HepG2 (cell line): ENCODE measurements around the gene LMAN1L.

Source experiments
- ARID2 ChIP-seq: sonication (generic); formaldehyde crosslinking; IDR thresholded peaks from 2 replicates; pipeline ENCODE4 v1.8.1; 2022; ENCODE audit warnings: mild to moderate bottlenecking, missing genetic modification reagents, borderline replicate concordance
- EP300 ChIP-seq, 3 experiments: sonication (generic) in 1 of 3; formaldehyde crosslinking in 1 of 3; IDR thresholded peaks; 2 replicates each; pipeline versions ENCODE4 v1.5.1 to v1.6.1; 2011 to 2020; ENCODE audit warnings: low read depth in 2 of 3, low read length in 2 of 3, borderline replicate concordance in 1 of 3, improper control_type of control experiment in 1 of 3, mild to moderate bottlenecking in 1 of 3, missing genetic modification reagents in 1 of 3, moderate library complexity in 1 of 3
- HOXD1 ChIP-seq: sonication (generic); formaldehyde crosslinking; IDR thresholded peaks from 2 replicates; pipeline ENCODE4 v1.5.0; 2020; ENCODE audit warnings: missing genetic modification reagents
- JUN ChIP-seq: sonication (generic); formaldehyde crosslinking; IDR thresholded peaks from 2 replicates; pipeline ENCODE4 v1.4.0; 2020; ENCODE audit warnings: mild to moderate bottlenecking, missing genetic modification reagents
- JUNB ChIP-seq: sonication (generic); formaldehyde crosslinking; IDR thresholded peaks from 2 replicates; pipeline ENCODE4 v1.8.0; 2022; ENCODE audit warnings: missing genetic modification reagents, mild to moderate bottlenecking, borderline replicate concordance
- KAT2B ChIP-seq: fragments of 150-350 bp; IDR thresholded peaks from 2 replicates; pipeline ENCODE4 v1.6.1; 2014; ENCODE audit warnings: low read depth, low read length, borderline replicate concordance
- MTF1 ChIP-seq: sonication (generic); formaldehyde crosslinking; IDR thresholded peaks from 2 replicates; pipeline ENCODE4 v1.5.0; 2020; ENCODE audit warnings: missing genetic modification reagents
- ZNF652 ChIP-seq: IDR thresholded peaks from 2 replicates; pipeline ENCODE4 v1.6.1; 2016; ENCODE audit warnings: low read depth, borderline replicate concordance
- ZSCAN20 ChIP-seq: sonication (generic); formaldehyde crosslinking; IDR thresholded peaks from 2 replicates; pipeline ENCODE4 v1.4.0; 2020; ENCODE audit warnings: missing genetic modification reagents, mild to moderate bottlenecking, borderline replicate concordance
- TF ChIP-seq, protein P1 (sequence below): sonication (generic); formaldehyde crosslinking; IDR thresholded peaks from 2 replicates; pipeline ENCODE4 v1.4.0; 2020; ENCODE audit warnings: missing genetic modification reagents, low read depth, mild to moderate bottlenecking, borderline replicate concordance
- TF ChIP-seq, protein P2 (sequence below): sonication (generic); formaldehyde crosslinking; IDR thresholded peaks from 2 replicates; pipeline ENCODE4 v1.8.0; 2022; ENCODE audit warnings: mild to moderate bottlenecking, missing genetic modification reagents, borderline replicate concordance
- TF ChIP-seq, protein P3 (sequence below), 2 experiments: sonication (generic) in 1 of 2; formaldehyde crosslinking in 1 of 2; IDR thresholded peaks; 2 replicates each; pipeline versions ENCODE4 v1.5.1 to v1.6.1; 2011 to 2020; ENCODE audit warnings: borderline replicate concordance in 1 of 2, low read depth in 1 of 2, low read length in 1 of 2, mild to moderate bottlenecking in 1 of 2, missing genetic modification reagents in 1 of 2, moderate library complexity in 1 of 2
- TF ChIP-seq, protein P4 (sequence below): sonication (generic); formaldehyde crosslinking; IDR thresholded peaks from 2 replicates; pipeline ENCODE4 v1.5.1; 2020; ENCODE audit warnings: missing genetic modification reagents, mild to moderate bottlenecking, borderline replicate concordance
- TF ChIP-seq, protein P5 (sequence below): sonication (generic); formaldehyde crosslinking; conservative IDR thresholded peaks from 2 replicates; pipeline ENCODE4 v1.4.0; 2020; ENCODE audit warnings: mild to moderate bottlenecking, missing genetic modification reagents, moderate library complexity

DNA sequence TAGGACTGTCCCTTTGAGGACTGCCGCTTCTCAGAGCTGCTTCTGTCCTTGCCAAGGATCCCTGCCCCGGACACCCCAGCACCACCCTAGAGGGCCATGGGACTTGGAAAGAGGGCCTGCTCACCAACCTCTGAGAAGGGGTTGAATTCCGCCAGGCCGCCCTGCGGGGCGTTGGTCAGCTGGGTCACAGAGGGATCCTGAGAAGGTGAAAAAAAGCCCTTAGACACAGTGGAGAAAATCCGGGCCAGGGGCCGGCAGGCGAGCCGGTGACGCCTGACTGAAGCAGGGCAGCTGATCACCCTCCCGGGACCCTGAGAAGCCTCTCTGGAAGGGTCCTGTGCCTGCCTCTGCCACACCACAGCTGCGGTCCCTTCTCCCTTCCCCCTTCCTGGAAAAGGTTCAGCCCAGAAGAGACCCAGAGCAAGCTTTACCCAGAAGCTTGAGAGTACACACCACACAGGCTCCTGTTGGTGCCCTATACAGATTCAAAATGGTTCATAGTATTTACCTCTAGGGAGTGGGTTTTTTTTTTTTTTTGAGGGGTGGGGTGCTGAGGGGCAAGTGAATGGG lies 41.9 kb downstream of the LMAN1L start:
- TF ChIP-seq ARID2: no peak
- TF ChIP-seq, protein P1, sequence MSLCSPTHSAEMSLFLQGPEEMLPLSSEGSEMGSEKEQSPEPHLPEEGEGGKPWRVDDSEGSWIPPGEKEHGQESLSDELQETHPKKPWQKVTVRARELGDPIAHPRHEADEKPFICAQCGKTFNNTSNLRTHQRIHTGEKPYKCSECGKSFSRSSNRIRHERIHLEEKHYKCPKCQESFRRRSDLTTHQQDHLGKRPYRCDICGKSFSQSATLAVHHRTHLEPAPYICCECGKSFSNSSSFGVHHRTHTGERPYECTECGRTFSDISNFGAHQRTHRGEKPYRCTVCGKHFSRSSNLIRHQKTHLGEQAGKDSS (CRISPR knock-in tag): no peak
- TF ChIP-seq ZNF652 (CRISPR knock-in tag): no peak
- TF ChIP-seq JUNB (CRISPR knock-in tag): no peak
- TF ChIP-seq, protein P2, sequence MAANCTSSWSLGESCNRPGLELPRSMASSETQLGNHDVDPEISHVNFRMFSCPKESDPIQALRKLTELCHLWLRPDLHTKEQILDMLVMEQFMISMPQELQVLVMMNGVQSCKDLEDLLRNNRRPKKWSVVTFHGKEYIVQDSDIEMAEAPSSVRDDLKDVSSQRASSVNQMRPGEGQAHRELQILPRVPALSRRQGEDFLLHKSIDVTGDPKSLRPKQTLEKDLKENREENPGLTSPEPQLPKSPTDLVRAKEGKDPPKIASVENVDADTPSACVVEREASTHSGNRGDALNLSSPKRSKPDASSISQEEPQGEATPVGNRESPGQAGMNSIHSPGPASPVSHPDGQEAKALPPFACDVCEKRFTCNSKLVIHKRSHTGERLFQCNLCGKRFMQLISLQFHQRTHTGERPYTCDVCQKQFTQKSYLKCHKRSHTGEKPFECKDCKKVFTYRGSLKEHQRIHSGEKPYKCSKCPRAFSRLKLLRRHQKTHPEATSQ (CRISPR knock-in tag): no peak
- TF ChIP-seq JUN (CRISPR knock-in tag): no peak
- TF ChIP-seq, protein P3, sequence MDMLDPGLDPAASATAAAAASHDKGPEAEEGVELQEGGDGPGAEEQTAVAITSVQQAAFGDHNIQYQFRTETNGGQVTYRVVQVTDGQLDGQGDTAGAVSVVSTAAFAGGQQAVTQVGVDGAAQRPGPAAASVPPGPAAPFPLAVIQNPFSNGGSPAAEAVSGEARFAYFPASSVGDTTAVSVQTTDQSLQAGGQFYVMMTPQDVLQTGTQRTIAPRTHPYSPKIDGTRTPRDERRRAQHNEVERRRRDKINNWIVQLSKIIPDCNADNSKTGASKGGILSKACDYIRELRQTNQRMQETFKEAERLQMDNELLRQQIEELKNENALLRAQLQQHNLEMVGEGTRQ (IDR thresholded peaks at IDR 0.05; ENCODE audit: low read depth, low read length): no peak
- TF ChIP-seq, protein P3 (CRISPR knock-in tag; IDR thresholded peaks at IDR 0.05; ENCODE audit: borderline replicate concordance): no peak
- no peak for TF ChIP-seq KAT2B
- TF ChIP-seq, protein P4, sequence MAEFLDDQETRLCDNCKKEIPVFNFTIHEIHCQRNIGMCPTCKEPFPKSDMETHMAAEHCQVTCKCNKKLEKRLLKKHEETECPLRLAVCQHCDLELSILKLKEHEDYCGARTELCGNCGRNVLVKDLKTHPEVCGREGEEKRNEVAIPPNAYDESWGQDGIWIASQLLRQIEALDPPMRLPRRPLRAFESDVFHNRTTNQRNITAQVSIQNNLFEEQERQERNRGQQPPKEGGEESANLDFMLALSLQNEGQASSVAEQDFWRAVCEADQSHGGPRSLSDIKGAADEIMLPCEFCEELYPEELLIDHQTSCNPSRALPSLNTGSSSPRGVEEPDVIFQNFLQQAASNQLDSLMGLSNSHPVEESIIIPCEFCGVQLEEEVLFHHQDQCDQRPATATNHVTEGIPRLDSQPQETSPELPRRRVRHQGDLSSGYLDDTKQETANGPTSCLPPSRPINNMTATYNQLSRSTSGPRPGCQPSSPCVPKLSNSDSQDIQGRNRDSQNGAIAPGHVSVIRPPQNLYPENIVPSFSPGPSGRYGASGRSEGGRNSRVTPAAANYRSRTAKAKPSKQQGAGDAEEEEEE: no peak
- no peak for TF ChIP-seq MTF1 (CRISPR knock-in tag)
- TF ChIP-seq EP300 (IDR thresholded peaks at IDR 0.05; ENCODE audit: low read depth in 2 of 2, low read length in 2 of 2): no peak
- no peak for TF ChIP-seq EP300 (CRISPR knock-in tag; IDR thresholded peaks at IDR 0.05; ENCODE audit: borderline replicate concordance)
- no peak for TF ChIP-seq HOXD1 (CRISPR knock-in tag)
- no peak for TF ChIP-seq ZSCAN20 (CRISPR knock-in tag)
- TF ChIP-seq, protein P5, sequence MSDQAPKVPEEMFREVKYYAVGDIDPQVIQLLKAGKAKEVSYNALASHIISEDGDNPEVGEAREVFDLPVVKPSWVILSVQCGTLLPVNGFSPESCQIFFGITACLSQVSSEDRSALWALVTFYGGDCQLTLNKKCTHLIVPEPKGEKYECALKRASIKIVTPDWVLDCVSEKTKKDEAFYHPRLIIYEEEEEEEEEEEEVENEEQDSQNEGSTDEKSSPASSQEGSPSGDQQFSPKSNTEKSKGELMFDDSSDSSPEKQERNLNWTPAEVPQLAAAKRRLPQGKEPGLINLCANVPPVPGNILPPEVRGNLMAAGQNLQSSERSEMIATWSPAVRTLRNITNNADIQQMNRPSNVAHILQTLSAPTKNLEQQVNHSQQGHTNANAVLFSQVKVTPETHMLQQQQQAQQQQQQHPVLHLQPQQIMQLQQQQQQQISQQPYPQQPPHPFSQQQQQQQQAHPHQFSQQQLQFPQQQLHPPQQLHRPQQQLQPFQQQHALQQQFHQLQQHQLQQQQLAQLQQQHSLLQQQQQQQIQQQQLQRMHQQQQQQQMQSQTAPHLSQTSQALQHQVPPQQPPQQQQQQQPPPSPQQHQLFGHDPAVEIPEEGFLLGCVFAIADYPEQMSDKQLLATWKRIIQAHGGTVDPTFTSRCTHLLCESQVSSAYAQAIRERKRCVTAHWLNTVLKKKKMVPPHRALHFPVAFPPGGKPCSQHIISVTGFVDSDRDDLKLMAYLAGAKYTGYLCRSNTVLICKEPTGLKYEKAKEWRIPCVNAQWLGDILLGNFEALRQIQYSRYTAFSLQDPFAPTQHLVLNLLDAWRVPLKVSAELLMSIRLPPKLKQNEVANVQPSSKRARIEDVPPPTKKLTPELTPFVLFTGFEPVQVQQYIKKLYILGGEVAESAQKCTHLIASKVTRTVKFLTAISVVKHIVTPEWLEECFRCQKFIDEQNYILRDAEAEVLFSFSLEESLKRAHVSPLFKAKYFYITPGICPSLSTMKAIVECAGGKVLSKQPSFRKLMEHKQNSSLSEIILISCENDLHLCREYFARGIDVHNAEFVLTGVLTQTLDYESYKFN (CRISPR knock-in tag): no peak
